H1 (cell line): ENCODE data around the gene TSPAN1. TPM values are rescaled to one million over a fixed set of nuclear protein-coding genes. Genes with fewer than 3 reads are reported as not detected.

Experiments used
- CEBPB ChIP-seq: IDR thresholded peaks from 2 replicates; pipeline ENCODE4 v1.6.1; 2012; ENCODE audit warnings: low read depth, low read length
- EZH2 ChIP-seq: fragments of 200-600 bp; sonication (generic); IDR thresholded peaks from 2 replicates; pipeline ENCODE4 v1.7.1; 2012; ENCODE audit warnings: low read depth, mild to moderate bottlenecking, moderate library complexity, low read length, inconsistent platforms; ENCODE audit not compliant: severe bottlenecking
- FOSL1 ChIP-seq: IDR thresholded peaks from 2 replicates; pipeline ENCODE4 v1.6.1; 2011; ENCODE audit warnings: mild to moderate bottlenecking, low read depth, low read length, moderate library complexity; ENCODE audit not compliant: insufficient read depth
- KDM4A ChIP-seq: IDR thresholded peaks from one replicate; pipeline ENCODE4 v1.7.1; 2012; ENCODE audit warnings: low read depth, mild to moderate bottlenecking, moderate library complexity, low read length, inconsistent platforms; ENCODE audit not compliant: severe bottlenecking
- RAD21 ChIP-seq, 2 experiments: IDR thresholded peaks in 1 of 2; conservative IDR thresholded peaks in 1 of 2; 2 replicates each; pipeline ENCODE4 v1.6.1; 2011; ENCODE audit warnings: low read depth in 2 of 2, low read length in 2 of 2, improper control_type of control experiment in 1 of 2, inconsistent platforms in 1 of 2, mild to moderate bottlenecking in 1 of 2, moderate library complexity in 1 of 2
- TBP ChIP-seq: IDR thresholded peaks from 2 replicates; pipeline ENCODE4 v1.6.1; 2011; ENCODE audit warnings: low read depth, low read length, improper control_type of control experiment
- polyA plus RNA-seq, 7 experiments: library from polyadenylated mRNA; depleted of rRNA in 3 of 7; stranded (reverse) in 5 of 7; unstranded in 2 of 7; fragments of >200 nt in 5 of 7; fragments of 200-250 nt in 2 of 7; gene quantifications; 1 replicate in 5 of 7; 2 replicates in 1 of 7; 4 replicates in 1 of 7; pipeline versions ENCODE4 v1.2.1 to v1.2.3, GENCODE V29; 2011 to 2013; ENCODE audit warnings: missing spikeins in 2 of 7, mixed read lengths in 2 of 7
- total RNA-seq: library from RNA; stranded (reverse); fragmentation: NEBNext Ultra II Directional; extraction: Animal tissue kit (Norgen Biotek cat#: 25700); gene quantifications from 2 replicates; pipeline ENCODE4 v1.2.1, GENCODE V29; 2021
- TF ChIP-seq, protein P1 (sequence below): fragments of 300-600 bp; sonication (generic); IDR thresholded peaks from 2 replicates; pipeline ENCODE4 v1.7.1; 2012; ENCODE audit warnings: low read length, moderate library complexity, mild to moderate bottlenecking, inconsistent platforms; ENCODE audit not compliant: insufficient replicate concordance

Gene TSPAN1
- total and polyA plus RNA-seq, 2 of the 8 experiments (the other 6 are each of a cell fraction or from before 2014, with no cell fraction given): 0.05 TPM; not detected in 1

DNA sequence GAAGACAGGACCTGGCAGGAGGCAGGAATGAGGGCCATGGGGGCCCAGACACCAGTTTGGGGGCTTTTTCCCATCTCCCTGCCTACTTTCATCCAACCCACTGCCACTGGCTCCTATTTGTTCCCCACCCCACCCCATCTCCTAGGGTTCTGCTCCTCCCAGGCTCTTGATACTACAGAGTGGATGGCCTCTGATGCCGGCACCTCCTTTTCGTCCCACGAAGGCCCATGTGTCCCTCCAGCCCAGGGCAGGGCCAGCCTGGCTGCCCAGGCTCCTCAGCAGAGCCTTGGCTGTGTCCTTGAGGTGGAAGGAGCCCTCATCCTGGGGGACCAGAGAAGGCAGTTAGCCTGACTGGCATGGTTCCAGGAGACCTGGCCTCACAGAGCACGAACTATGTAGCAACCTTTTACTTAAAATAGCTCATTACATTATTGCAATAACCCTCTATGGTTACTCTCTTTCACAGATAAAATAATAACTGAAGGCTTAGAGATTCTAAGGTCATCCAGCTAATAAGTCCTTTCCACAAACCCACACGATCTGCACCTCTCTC is 19.8 kb downstream of the TSPAN1 start (continued):
- TF ChIP-seq, protein P1, sequence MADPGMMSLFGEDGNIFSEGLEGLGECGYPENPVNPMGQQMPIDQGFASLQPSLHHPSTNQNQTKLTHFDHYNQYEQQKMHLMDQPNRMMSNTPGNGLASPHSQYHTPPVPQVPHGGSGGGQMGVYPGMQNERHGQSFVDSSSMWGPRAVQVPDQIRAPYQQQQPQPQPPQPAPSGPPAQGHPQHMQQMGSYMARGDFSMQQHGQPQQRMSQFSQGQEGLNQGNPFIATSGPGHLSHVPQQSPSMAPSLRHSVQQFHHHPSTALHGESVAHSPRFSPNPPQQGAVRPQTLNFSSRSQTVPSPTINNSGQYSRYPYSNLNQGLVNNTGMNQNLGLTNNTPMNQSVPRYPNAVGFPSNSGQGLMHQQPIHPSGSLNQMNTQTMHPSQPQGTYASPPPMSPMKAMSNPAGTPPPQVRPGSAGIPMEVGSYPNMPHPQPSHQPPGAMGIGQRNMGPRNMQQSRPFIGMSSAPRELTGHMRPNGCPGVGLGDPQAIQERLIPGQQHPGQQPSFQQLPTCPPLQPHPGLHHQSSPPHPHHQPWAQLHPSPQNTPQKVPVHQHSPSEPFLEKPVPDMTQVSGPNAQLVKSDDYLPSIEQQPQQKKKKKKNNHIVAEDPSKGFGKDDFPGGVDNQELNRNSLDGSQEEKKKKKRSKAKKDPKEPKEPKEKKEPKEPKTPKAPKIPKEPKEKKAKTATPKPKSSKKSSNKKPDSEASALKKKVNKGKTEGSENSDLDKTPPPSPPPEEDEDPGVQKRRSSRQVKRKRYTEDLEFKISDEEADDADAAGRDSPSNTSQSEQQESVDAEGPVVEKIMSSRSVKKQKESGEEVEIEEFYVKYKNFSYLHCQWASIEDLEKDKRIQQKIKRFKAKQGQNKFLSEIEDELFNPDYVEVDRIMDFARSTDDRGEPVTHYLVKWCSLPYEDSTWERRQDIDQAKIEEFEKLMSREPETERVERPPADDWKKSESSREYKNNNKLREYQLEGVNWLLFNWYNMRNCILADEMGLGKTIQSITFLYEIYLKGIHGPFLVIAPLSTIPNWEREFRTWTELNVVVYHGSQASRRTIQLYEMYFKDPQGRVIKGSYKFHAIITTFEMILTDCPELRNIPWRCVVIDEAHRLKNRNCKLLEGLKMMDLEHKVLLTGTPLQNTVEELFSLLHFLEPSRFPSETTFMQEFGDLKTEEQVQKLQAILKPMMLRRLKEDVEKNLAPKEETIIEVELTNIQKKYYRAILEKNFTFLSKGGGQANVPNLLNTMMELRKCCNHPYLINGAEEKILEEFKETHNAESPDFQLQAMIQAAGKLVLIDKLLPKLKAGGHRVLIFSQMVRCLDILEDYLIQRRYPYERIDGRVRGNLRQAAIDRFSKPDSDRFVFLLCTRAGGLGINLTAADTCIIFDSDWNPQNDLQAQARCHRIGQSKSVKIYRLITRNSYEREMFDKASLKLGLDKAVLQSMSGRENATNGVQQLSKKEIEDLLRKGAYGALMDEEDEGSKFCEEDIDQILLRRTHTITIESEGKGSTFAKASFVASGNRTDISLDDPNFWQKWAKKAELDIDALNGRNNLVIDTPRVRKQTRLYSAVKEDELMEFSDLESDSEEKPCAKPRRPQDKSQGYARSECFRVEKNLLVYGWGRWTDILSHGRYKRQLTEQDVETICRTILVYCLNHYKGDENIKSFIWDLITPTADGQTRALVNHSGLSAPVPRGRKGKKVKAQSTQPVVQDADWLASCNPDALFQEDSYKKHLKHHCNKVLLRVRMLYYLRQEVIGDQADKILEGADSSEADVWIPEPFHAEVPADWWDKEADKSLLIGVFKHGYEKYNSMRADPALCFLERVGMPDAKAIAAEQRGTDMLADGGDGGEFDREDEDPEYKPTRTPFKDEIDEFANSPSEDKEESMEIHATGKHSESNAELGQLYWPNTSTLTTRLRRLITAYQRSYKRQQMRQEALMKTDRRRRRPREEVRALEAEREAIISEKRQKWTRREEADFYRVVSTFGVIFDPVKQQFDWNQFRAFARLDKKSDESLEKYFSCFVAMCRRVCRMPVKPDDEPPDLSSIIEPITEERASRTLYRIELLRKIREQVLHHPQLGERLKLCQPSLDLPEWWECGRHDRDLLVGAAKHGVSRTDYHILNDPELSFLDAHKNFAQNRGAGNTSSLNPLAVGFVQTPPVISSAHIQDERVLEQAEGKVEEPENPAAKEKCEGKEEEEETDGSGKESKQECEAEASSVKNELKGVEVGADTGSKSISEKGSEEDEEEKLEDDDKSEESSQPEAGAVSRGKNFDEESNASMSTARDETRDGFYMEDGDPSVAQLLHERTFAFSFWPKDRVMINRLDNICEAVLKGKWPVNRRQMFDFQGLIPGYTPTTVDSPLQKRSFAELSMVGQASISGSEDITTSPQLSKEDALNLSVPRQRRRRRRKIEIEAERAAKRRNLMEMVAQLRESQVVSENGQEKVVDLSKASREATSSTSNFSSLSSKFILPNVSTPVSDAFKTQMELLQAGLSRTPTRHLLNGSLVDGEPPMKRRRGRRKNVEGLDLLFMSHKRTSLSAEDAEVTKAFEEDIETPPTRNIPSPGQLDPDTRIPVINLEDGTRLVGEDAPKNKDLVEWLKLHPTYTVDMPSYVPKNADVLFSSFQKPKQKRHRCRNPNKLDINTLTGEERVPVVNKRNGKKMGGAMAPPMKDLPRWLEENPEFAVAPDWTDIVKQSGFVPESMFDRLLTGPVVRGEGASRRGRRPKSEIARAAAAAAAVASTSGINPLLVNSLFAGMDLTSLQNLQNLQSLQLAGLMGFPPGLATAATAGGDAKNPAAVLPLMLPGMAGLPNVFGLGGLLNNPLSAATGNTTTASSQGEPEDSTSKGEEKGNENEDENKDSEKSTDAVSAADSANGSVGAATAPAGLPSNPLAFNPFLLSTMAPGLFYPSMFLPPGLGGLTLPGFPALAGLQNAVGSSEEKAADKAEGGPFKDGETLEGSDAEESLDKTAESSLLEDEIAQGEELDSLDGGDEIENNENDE: no peak
- TF ChIP-seq KDM4A (no peak), CEBPB (no peak), EZH2 (no peak), FOSL1 (no peak), RAD21 (IDR thresholded peaks at IDR 0.05 in 1 of 2, conservative IDR thresholded peaks at IDR 0.05 in 1 of 2; ENCODE audit: low read depth in 2 of 2, low read length in 2 of 2) (no peak), TBP (no peak)
